ENCODE measurements around the gene BTG2. TPM values are rescaled to one million over a fixed set of nuclear protein-coding genes. Genes with fewer than 3 reads are reported as not detected.
A peak's percentile ranks its signal among the peaks of the same experiment; 100 is the strongest.

Gene BTG2
- total RNA-seq, 4 donors from 2014 or later, result 160 to 319 (median 193) TPM

DNA sequence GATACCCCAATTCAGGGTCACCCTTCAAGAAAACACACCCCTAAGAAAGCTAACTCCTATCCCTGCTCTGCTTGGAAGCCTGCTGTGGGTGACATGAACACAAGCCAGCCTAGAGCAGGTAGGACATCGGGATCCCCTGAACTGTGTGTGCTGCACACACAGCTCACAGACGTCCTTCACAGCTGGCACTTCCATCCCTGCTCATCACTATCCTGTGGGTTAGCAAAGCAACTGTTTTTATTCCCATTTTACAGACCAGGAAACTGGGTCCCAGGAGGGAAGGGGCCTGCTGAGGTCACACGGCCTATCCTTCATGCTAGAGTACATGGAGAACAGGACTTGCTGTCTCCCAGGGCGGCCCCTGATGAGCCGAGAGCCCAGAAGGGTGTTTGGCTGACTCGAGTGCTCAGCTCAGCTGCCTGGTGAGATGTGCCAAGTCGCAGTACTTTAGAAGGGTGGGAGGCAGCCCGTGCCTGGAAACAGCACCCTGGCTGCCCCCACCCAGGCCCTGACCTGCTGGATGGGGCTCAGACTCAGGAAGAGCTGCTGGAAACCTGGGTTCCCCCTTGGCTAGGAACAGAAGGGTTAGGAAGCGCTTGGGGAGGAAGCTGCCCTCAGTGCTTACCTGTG is 28.3 kb upstream of the BTG2 start:
- Histone ChIP-seq H3K4me1 (peaks cover 94% of the 10 kb centered on the region), H3K9me3 (no peaks in the 10 kb centered on the region), H3K27ac (peak overlapping the region; percentile 86), H3K4me3 (no peak overlapping the region), H3K27me3 (no peaks in the 10 kb centered on the region), H3K36me3 (no peaks in the 10 kb centered on the region)
- TF ChIP-seq POLR2AphosphoS5 (IDR thresholded peaks at IDR 0.05) (no peak), EP300 (IDR thresholded peaks at IDR 0.05) (no peak)
- WGBS, result 68% methylated on average over 4 of the region's 9 CpGs
- no peak for DNase-seq (ENCODE audit: low spot score in 2 of 2)

DNA sequence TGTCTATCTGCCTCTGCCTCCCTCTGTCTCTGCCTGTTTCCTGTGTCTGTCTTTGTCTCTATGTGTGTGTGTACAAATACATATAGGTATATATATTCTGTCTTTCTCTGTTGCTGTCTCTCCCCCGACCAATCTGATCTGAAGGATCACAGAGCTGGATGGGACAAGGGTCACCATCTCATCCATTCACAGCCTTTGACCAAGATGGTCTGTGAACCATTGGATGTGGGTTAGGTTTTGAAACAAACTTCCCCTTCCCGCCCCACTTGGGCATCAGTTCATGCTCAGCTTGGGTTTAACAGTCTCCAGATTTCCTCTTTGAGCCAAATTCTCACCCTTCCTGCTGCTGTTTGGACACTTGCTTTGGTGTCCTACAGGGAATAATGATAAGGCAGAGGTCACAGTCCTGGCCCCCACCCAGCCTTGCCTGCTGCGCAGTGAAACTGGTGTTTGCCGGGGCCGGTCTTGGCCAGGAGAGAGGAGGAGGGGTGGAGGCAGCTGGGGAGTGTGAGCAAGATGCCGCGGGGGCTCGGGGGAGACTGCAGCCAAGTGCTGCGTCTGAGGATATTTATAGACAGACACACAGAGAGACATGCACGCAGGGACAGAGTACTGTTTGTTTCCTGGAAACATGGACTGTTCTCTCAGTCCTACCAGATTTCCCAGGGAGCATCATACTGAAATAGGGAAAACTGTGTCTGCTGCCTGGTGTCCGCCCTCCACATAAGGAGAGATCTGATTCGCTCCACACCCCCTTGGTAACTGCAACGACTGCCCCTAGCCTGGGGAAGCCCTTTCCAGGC is 27.0 kb upstream of the BTG2 start:
- Histone ChIP-seq H3K27me3 (no peaks in the 10 kb centered on the region), H3K4me3 (no peak overlapping the region), H3K4me1 (peaks cover 87% of the 10 kb centered on the region), H3K9me3 (no peaks in the 10 kb centered on the region), H3K27ac (peak overlapping the region; percentile 86), H3K36me3 (no peaks in the 10 kb centered on the region)
- DNase-seq (ENCODE audit: low spot score in 2 of 2), result peak; percentile 93 to 94
- TF ChIP-seq, protein P1, sequence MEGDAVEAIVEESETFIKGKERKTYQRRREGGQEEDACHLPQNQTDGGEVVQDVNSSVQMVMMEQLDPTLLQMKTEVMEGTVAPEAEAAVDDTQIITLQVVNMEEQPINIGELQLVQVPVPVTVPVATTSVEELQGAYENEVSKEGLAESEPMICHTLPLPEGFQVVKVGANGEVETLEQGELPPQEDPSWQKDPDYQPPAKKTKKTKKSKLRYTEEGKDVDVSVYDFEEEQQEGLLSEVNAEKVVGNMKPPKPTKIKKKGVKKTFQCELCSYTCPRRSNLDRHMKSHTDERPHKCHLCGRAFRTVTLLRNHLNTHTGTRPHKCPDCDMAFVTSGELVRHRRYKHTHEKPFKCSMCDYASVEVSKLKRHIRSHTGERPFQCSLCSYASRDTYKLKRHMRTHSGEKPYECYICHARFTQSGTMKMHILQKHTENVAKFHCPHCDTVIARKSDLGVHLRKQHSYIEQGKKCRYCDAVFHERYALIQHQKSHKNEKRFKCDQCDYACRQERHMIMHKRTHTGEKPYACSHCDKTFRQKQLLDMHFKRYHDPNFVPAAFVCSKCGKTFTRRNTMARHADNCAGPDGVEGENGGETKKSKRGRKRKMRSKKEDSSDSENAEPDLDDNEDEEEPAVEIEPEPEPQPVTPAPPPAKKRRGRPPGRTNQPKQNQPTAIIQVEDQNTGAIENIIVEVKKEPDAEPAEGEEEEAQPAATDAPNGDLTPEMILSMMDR (IDR thresholded peaks at IDR 0.05), result no peak
- peak in 1 of 2 donors; percentile 44 for TF ChIP-seq POLR2A (IDR thresholded peaks at IDR 0.05)
- TF ChIP-seq EP300 (IDR thresholded peaks at IDR 0.05), result peak; percentile 84
- TF ChIP-seq POLR2AphosphoS5 (IDR thresholded peaks at IDR 0.05), result peak in 2 of 3 donors; percentile 52 to 57
- 7% methylated on average over 13 of the region's 13 CpGs for WGBS

DNA sequence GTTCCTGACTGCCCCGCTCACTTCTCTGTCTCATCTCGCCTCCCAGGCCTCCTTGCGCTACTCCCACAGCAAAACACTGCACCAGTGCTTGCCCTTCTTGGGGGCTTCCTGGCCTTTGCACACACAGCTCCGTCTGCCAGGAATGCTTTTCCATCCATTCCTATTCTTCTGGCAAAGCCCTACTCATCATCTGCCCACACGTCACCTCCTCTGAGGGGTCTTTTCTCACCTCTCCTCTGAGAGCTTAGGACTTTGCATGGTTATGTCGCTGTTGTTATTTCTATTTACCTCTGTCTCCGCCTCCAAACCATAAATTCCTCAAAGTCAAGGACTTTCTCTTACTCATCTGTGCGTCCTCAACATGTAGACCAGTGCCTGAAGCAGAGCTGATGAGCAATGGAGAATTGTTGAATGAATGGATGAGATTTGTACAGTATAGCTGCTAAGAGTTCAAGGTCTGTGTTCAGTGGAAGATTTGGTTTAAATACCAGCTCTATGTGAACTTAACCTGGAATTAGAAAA is 26.4 kb upstream of the BTG2 start:
- peak overlapping the region; percentile 86 for H3K27ac ChIP-seq
- H3K4me1 ChIP-seq, result peaks cover 81% of the 10 kb centered on the region
- no peaks in the 10 kb centered on the region for H3K36me3 ChIP-seq
- H3K9me3 ChIP-seq, result no peaks in the 10 kb centered on the region
- TF ChIP-seq POLR2AphosphoS5 (IDR thresholded peaks at IDR 0.05) (no peak), EP300 (IDR thresholded peaks at IDR 0.05) (no peak), POLR2A (IDR thresholded peaks at IDR 0.05) (no peak)
- TF ChIP-seq, protein P1 (IDR thresholded peaks at IDR 0.05), result no peak
- H3K27me3 ChIP-seq, result no peaks in the 10 kb centered on the region
- WGBS, result 22% methylated on average over 8 of the region's 8 CpGs
- H3K4me3 ChIP-seq, result no peak overlapping the region
- no peak for DNase-seq (ENCODE audit: low spot score in 2 of 2)

DNA sequence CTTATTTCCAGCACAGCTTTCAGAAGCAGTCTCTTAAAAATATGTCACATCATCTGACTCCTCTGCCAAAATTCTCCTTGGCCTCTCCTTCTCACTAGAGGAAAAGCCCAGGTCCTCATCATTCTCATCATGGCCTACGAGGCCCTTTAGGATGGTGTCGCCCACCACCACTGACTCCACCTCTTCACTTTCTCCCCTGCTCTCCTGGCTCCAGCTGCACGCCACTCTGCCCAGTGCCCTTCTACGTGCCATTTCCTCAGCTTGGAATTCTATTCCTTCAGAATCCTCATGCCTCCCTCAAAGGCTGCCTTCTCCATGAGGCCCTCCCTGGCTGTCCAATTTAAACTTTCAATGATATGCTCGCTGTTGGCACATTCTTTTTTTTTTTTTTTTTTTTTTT is 25.3 kb upstream of the BTG2 start:
- 92% methylated on average over 5 of the region's 5 CpGs for WGBS
- DNase-seq (ENCODE audit: low spot score in 2 of 2), result no peak
- peaks cover 69% of the 10 kb centered on the region for H3K4me1 ChIP-seq

DNA sequence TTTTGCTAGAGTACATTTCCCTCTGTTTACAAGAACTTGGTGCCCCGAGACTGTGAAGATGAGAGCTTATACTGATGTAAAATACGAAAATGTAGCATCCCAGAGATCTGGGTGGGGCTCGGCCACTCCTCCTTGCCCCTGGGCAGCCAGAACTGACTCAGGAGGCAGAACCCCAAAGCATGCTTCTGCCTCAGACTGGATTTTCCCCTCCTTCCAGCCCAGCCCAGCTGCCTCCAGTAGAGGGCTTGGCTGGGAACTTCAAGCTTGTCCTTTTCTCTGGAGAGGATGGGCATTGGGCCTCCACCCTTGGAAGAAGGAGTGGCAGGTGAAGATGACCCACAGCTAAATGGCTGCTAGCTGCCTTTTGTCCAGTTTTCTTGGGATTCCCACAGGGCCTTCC is 24.3 kb upstream of the BTG2 start:
- Histone ChIP-seq H3K9me3 (no peaks in the 10 kb centered on the region), H3K4me3 (no peak overlapping the region), H3K4me1 (peaks cover 66% of the 10 kb centered on the region), H3K27me3 (no peaks in the 10 kb centered on the region), H3K27ac (peak overlapping the region; percentile 15), H3K36me3 (no peaks in the 10 kb centered on the region)
- DNase-seq (ENCODE audit: low spot score in 2 of 2), result no peak
- WGBS, result 80% methylated on average over 3 of the region's 3 CpGs
- TF ChIP-seq, protein P1 (IDR thresholded peaks at IDR 0.05), result no peak
- TF ChIP-seq POLR2A (IDR thresholded peaks at IDR 0.05) (no peak), EP300 (IDR thresholded peaks at IDR 0.05) (no peak), POLR2AphosphoS5 (IDR thresholded peaks at IDR 0.05) (no peak)

More for the DNA sequence above, 25.3 kb upstream of the BTG2 start:
- TF ChIP-seq, protein P1 (IDR thresholded peaks at IDR 0.05), result no peak
- TF ChIP-seq POLR2A (IDR thresholded peaks at IDR 0.05), result no peak
- TF ChIP-seq POLR2AphosphoS5 (IDR thresholded peaks at IDR 0.05), result no peak
- no peak for TF ChIP-seq EP300 (IDR thresholded peaks at IDR 0.05)
- H3K36me3 ChIP-seq, result no peaks in the 10 kb centered on the region
- no peaks in the 10 kb centered on the region for H3K9me3 ChIP-seq
- no peaks in the 10 kb centered on the region for H3K27me3 ChIP-seq
- no peak overlapping the region for H3K27ac ChIP-seq
- no peak overlapping the region for H3K4me3 ChIP-seq
